ENCODE measurements around the gene OMA1. TPM values are rescaled to one million over a fixed set of nuclear protein-coding genes. Genes with fewer than 3 reads are reported as not detected.

OMA1 gene
- 10 to 100 TPM; 30.2 to 33.5 TPM for total RNA-seq

GRCh38 chr1:58546520-58547308 lies at the start of gene OMA1:
Gene OMA1, minus strand, starts transcription at chr1:58546726. Its CDS starts 7,432 bp downstream, at chr1:58539294.

DNA sequence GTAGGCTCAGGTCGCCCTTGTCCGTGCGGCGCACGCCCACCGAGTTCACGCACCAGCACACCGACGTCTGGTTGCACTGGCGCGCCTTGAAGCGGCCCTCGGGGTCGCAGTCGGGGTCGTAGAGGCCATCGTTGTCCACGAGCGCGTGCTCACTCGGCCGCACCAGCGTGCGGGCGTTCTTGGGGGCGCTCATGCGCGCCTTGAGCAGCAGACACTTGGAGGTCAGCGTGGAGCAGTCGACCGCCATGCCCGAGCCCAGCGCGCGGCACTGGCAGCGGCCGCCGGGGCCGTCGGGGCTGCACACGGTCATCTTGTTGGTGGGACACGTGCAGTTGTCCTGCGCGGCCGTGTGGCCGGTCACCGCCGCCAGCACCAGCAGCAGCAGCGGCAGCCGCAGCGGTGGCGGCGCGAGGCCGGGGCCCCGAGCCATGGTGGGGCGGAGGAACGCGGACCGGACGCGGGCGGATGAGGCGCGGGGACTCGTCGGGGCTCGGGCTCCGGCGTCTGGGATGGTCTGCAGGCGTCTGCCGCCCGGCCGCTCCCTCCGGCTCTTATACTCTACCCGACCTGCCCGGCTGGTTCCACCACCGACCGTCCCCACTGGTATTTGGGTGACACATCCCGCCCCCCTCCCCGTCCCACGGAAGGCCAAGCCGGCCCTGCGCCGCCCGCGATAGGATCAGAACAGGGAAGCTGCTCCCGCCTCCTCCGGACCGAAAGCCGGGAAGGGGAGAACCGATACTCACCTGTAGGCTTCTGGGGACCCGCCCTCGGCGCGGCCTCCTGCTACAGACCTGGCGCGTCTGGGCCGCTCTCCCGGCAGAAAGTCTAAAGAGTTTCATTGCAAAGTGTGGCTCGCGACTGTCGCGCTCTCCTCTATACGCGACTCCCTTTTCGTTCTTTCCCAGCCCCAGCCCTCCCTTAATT lies 30.5 kb upstream of the OMA1 start, which contains the start of gene TACSTD2:
TSS of gene TACSTD2 (minus strand) at position 526 of the 927 bp plus-strand sequence. CDS start at position 430, 96 bp downstream.

Other genes with a start within 250 kb of the OMA1 start
- gene TACSTD2, start 30.5 kb upstream of the OMA1 start, total RNA-seq: not detected
- gene MYSM1, start 153.3 kb upstream of the OMA1 start, total RNA-seq: 10 to 100 TPM; 36.3 to 44.2 TPM
- gene JUN, start 237.3 kb upstream of the OMA1 start, total RNA-seq: 10 to 100 TPM; 18.9 to 19.3 TPM